IPS-NIHi11 (cell line): Measurements from ENCODE around the gene TBCEL.

ENCODE experiments used
- DNase-seq: peaks from one replicate; pipeline ENCODE4 v3.0.0; 2012; ENCODE audit warnings: mixed read lengths, low spot score

Gene TBCEL

DNA sequence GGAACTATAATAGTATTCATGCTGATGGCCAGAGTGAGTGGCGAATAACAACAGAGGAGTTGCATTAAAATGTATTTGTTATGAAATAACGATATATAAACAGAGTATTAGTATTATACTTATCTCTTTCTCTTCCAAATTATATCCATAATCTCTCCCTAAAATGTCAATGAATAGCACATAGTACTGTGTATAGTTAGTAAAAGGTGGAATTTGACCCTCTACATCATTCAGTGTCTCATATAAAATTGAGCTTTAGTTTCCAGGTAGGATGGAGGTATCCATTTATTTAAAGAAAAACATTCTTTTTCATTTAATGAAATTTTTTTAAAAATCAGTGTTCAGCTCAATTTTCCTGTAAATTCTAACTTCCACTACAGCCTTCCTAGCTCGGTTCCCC, 42.7 kb downstream of the TBCEL start:
- no peak for DNase-seq

DNA sequence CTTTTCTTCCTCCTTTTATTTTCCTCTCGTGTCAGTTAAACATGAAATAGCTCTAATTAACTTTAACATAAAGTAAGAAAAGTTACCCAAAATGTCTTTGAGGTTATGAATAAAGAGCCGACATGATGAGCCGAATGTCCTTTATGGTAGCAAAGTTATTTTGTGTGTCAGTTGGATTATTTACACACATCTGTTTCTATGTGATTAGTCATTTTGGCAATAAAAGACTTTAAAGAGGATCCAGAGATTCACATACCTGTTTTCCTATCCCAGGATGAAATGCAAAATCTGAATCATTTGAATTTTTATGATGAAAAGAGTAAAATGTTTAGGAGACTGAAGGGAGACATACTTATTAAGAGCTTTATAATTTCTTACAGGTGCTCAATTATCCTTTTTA, 43.1 kb downstream of the TBCEL start:
- DNase-seq = no peak

DNA sequence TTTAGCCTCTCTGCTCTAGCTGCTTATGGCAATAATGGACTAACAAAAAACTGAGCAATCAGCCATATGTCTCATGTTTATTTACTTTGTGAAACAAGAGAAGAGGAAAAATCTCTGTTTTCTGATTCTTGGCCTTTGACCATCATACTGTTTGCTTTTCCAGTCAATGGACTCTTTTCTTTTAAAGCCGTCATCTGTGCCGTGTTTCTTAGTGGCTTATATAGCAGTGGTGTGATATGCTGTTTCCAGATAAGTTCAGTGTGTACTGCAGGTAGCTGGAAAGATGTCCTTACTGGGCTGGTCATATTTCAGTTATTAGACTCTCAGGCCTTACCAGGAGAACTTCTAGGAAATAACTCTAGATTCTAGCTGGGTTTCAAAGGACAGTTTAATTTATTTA, 43.6 kb downstream of the TBCEL start:
- DNase-seq = no peak

DNA sequence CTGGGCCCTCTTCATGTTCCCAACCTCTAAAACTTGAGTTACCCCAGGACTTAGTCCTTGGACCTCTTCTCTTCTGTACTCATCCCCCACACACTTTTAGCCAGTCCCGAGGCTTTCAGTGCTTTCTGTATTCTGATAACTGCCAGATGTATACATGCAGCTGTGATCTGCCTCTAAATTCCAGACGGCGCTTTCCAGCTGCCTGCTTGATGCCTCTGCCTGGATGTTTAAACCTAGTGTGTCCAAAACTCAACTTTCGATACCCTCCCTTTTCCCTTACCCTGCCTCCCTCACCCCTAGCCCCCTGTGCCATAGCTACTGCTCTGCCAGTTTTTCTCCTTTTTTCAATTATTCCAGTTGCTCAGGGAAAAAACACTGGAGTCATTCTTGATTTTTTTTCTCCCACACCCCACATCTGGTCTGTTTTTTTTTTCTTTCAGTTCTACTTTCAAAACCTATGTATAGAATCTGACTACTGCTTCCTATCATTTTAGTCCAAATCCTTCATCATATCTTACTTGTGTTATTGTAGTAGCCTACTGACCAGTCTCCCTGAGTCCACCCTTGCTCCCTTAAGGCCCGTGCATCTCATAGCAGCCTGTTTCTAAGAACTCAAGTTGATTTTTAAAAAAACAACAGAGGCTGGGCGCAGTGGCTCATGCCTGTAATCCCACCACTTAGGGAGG, 44.2 kb downstream of the TBCEL start:
- DNase-seq = no peak

DNA sequence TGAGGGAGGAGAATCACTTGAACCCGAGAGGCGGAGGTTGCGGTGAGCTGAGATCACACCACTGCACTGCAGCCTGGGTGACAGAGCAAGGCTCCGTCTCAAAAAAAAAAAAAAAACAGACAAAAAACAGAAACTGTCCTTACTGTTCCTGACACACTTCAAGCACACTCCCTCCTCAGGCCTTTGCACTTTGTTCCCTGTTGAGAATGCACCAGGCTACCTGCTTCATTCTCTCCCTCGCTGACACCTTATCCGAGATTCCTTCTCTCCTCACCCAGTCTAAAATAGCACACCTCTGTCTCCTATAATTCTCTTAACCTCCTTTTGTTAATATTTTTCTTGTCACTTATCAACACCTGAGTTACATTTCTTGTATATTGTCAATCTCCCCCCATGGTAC, 44.9 kb downstream of the TBCEL start:
- no peak for DNase-seq

DNA sequence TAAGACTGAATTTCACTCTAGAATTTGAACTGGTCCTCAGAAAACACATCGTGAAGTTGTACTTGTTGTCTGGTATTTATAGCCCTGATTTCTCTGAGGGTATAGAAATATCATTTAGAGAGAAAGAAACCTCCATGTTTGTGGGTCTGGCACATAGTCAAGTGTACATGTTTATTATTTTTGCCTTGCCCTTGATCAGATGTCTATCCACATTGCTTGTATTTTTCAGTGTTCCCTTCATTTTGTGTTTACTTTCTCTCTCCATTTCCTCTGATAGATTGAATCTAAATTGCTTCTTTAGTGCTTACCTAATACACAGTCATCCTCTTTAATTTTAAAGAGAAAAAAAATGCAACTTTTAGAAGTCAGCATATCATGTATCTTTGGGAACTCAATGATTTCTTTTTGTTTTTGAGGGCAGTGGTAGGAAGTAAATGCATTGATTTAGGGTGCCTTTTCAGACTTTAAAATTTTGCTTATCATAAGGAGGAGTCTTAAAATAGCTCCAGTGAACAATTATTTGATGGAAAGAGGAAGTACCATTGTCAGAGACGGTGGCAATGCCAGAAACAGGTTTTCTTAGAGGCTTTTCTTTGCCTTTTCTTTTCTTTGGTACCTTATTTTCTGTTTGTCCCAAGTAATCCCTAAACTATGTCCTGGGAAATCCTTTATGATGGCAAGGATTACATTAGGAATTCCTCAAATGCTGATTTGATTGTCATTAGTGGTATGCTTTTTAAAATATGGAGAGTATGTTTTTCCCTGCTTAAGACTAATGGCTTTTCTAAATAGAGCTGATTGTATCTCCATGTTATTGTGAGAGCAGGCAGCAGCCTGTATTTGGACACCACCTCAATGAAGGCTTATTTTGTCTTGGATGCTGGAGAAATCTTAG, 47.3 kb downstream of the TBCEL start:
- DNase-seq = no peak

DNA sequence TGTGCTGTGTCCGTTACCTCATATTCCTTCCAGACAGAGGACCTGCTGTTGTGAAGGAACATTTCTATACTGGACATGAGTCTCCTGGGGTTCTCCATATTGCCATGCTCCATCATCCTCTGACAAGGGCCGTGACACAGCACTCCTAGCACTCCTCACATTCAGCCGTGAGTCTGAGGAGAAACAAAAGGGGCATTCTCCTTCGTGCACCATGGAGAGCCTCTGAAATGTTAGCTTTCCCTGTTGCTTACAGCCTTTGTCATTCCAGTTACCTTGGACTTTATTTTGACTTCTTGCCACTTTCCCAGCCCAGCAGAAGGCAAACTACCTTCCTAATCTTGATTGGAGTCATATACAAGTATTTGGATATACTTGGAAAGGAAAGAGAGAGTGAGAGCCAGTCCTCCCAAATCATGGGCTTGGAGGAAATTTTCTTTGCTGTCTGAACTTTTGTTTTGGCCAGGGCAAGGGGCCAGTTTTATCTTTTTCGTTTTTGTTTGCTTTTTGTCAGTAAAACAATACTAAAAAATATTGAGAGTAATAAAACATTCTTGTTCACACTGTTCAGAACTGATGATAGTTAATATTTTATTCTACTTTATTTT, 48.0 kb downstream of the TBCEL start:
- DNase-seq = peak; percentile 39

DNA sequence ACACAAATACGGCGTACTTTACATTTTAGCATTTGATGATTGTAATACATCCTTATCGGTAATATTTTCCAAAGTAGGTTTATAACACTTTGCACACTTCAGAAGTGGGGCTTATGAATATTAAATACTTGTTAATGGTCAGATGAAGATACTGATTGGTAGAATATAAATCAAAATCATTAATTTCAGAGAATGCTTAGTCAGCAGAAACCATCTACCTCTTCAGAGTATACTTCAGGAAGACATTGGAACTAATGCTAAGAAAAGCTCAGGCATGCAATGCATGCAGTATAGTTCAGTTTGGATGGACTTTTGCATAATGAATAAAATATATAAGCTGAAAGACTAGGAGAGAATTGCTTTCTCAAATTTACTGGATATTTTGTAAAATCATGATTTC, 57.4 kb downstream of the TBCEL start:
- no peak for DNase-seq

DNA sequence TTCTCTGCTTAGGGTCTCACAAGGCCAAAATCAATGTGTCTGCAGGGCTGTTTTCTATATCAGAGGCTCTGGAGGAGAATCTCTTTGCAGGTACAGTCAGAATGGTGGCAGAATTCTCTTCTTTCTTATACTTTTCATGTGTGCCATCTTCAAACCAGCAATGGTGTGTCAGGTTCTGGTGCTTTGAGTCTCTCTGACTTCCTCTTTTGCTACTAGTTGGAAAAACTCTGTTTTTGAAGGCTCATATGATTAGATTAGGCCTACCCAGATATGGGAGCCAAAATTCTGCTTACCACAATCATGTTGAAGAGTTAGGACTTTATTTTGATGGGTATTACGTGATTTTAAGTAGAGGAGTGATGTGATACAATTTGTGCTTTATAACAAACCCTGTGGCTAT, 58.3 kb downstream of the TBCEL start:
- DNase-seq = no peak

DNA sequence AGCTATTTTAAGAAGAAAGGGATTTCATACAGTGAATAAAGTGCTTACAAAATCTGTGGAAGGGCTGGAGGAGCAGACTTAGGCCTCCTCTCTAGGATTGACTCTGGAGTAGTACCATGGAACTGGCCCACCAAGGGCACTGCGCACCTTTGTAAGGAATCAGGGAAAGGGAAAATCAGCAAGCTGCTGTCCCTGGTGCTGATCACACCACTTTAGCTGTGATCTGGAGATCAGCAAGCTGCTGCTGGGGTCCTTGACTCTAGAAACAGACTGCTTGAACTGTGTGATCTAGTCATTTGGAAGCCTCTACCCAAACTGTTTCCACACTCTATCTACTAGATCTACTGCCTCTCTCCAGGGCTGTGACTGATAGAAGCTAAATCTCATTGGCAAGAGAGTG, 58.8 kb downstream of the TBCEL start:
- peak; percentile 69 for DNase-seq

DNA sequence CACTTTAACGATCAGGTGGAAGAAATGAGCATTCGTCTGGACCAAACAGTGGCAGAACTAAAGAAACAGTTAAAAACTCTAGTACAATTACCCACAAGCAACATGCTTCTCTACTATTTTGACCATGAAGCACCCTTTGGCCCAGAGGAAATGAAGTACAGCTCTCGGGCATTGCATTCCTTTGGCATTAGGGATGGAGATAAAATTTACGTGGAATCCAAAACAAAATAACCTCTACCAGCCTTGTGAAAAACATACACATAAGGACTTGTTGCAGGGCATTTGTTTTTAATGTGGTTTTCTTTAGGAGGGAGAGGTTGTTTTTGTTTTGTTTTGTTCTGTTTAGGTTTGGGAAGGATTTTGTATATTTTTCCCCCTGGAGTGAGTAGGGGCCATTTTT, 63.0 kb downstream of the TBCEL start:
- no peak for DNase-seq

DNA sequence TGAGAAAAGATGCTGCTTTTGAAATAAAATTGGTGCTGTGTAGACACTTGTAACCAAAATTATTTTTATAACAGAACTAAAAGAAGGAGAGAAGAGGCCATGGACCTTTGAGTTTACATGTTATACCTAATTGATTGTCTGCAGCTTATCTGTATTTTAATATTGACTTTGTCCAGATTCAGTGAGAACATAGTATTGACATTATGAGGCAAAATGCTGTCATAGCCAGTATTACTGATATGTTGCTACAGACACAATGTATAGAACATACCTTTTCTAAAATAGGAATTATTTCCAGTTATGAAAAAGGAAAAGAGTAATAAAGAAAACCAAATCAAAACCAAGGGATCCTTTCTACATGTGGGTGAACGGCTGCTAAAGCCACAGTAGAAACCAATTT, 65.7 kb downstream of the TBCEL start:
- no peak for DNase-seq

DNA sequence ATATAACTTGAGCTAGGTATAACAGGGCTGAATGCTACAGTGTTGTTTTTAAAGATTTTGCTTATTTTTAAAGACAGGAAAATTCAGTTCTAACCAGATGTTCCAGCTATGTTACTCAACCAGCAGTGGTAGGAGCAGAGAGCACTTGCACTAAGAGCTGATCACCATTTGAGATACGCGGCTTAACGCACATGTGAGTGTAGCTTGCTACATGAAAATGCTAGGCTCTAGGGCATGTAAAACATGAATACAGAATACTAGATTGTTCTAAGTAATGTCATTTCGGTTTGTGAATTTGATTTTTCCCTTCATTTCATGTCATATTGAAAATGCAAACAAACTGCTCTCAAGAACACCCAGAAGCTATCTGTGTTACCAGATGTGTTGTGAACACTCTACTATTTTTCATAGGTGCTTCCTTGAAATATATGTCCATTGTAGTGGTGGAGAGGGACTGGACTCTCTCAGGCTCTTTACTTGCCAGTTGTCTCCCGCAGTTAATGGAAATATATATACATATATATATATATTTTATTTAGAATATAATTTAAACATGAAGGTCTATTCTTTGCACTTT, 66.3 kb downstream of the TBCEL start:
- DNase-seq = no peak

DNA sequence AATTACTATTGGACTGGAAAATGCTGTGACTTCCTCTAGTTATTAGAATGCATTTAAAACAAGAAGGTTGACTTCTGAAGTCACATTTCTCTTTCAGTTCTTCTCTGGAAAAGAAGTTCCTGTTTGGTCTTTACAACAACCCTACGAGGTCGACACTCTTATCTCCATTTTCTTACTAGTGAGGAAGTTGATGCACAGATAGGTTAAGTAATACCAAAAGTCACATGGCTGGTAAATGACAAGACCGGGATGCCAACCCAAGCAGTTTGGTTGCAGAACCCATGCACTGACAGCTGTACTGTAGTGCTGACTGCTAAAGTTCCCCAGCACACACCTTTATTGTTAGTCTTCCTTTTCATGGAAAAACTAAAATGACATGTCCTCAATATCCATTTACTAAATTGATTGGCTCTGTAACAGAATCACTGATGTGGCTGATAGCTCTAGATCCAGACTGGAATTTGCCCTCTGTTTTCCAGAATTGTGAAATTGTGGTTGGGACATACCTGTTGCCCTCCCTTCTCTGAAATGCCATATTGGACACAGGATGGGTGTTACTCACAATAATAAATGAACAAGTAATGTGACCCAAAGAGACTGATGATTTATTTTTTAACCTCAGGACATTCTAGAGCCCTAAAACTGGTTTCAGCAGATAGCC, 67.7 kb downstream of the TBCEL start:
- no peak for DNase-seq

DNA sequence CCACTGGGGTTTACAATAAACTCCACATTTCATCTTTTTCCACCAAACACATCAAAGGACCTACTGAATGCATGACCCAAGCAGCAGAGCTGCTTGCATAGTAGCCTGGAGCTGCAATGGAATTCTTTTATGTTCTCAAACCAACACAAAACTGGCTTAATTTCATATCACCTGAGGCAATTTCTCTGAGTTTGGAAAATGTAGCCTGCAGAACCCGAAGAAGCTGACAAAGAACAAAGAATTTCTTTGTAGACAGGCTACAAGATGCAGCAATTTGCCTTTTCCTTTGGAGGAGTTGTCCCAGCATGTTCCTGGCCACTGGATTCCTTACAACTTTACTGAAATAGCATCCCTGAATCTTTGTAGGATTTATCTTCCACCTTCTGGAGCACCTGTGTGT, 71.7 kb downstream of the TBCEL start:
- DNase-seq = no peak

DNA sequence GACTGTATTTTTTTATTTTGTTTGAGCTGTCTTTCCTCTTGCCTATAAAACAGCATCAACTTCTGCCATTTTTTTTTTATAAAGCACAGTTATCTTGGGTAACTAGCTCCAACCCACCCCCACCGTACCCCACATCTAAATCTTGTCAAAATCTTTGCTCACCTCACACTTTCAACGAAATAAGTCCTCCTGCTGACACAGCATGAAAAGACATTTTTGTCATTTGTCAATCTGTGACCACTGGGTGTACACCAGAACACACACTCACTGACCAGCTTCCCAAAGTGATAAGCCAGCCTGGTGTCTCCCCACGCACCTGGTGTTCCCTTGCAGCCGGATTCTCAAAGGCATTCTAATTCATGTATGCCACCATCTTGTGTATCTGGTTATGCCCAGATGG, 75.5 kb downstream of the TBCEL start:
- no peak for DNase-seq

DNA sequence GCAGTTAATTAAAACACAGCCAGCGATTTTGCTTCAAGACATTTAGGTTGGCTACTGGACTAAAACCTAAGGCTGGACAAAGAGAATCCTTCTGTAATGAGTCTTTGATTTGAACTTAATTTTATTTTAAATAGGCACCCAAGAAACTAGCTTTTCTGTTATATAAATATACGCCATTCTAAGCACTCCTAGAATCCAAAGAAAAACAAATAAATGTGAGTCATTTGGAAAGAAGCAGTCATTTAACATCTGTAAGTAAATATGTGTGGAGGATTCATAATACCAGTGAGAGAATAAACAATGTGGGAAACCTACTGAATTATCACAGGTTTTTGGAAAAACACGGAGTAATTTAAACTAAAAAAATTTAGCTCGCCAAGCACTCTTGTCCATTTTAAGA, 76.0 kb downstream of the TBCEL start:
- DNase-seq = no peak

DNA sequence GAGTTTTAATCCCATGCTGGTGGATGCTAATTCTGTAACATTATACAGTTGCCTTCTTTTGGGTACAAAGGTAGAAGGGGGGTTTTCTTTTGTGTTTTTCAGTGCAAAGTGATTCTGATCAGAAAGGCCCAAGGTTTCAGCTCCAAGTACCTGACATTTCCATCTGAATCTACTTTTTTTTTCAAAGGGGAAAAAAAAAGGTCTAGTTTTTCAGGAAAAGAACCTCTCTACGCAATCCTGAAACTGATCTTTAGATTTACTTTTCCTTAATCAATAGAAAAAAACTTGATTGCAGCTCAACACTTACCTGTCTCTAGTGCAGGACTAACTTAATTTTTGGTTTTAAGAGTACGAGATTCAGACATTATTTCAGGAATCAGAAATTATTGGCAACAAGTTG, 77.0 kb downstream of the TBCEL start, which contains the start of gene TECTA:
Gene TECTA (plus strand): TSS at position 301 of the 400 bp plus-strand sequence. CDS start 1,423 bp downstream, outside the sequence.
- DNase-seq = no peak

DNA sequence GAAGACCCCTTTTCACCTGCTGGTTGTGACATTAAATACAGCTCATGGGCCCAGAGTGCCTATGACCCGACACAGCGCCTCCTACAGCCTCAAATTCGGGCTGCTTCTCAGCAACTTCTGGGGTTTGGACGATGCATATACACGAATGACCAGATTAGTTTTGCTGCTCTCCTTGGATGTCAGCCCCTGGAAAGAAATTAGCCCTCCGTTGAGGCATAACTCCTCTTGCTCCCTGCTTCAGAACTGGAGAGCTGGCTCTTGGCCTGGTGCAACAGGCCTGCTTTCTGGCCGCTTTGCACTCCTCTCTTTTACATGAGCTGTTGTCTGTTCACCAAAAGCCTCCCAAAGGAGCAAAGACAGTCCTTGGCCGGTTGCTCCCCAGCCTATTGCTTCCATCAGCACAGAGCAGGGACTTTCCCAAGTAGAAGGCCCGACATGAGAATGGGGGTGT, 80.4 kb downstream of the TBCEL start:
- DNase-seq = peak; percentile 42

DNA sequence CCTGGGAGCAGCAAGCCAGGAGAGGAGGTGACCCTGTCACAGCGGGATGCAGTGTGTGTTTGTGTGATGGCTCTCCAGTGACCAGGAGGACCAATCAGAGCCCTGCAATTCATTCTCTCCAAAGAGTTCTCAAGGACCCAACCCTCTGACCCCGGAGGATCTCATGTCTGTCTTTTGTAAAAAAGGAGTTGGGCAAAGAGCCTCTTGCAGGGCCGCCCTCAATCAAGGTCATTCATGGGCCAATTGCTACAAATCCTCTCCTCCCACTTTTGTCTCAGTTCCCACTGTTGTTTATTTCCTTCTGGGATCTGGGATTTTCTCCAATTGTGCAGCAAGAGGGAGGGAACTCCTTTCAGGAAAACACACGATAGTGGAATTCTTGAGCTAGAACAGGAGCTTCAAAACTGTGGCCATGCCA, 81.2 kb downstream of the TBCEL start:
- DNase-seq = no peak

DNA sequence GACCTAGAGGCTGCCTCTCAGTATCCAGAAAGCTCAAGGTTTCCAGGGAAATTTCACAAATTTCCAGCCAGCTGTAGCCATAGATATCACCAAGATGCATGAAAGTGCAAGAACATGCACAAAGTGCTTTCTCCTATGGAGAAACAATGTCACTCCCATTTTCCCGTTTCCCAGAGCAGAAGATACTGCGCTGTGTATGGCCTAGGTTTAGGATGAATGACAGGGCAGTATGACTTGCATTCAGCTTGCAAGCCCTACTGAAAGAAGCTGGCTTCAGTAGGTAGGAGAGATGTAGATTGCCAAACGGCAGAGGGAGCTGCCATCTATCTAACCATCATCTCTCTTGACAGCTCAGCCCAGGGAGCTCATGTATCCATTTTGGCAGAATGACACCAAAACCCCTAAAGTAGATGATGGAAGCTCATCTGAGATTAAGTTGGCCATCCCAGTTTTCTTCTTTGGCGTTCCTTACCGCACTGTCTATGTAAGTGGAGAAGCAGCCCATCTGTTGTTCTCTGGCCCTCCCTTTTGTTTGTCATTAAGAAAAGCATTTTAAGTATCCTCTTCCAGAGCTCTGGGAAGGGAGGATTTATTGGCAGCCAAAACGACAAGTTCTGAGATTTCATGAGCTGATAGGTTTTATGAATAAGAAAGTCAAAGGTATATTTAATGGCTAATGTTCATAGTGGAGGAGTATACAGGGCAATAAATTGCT, 81.7 kb downstream of the TBCEL start:
- no peak for DNase-seq
